H1 (cell line): ENCODE data around the gene EHD2. TPM values are rescaled to one million over a fixed set of nuclear protein-coding genes. Genes with fewer than 3 reads are reported as not detected.

Experiments
- CTCF ChIA-PET: fragments of 300-600 bp; sonication (Branson Sonifier 250); formaldehyde crosslinking; loops from one replicate; lab custom pipeline; 2021; ENCODE audit not compliant: partially characterized antibody; lab: Charles Lee
- POLR2A ChIA-PET: fragments of 300-600 bp; sonication (Branson Sonifier 250); formaldehyde crosslinking; loops from one replicate; lab custom pipeline; 2021; ENCODE audit warnings: inconsistent platforms; ENCODE audit not compliant: partially characterized antibody; lab: Charles Lee
- DNase-seq, 2 experiments: peaks; one replicate each; pipeline versions ENCODE4 v3.0.0 to v3.0.0-alpha.2; 2010 to 2022; ENCODE audit warnings: low spot score in 2 of 2, low read depth in 1 of 2, mixed read lengths in 1 of 2
- FAIRE-seq: peaks from 2 replicates; lab custom pipeline; 2011; peaks lifted over from hg19 to GRCh38; lab: Jason Lieb, UNC
- H2AFZ ChIP-seq: 2 replicates; pipeline ENCODE4 v1.8.1; 2012; ENCODE audit warnings: low read length, inconsistent platforms
- H2AK5ac ChIP-seq: 2 replicates; pipeline ENCODE4 v1.6.1; 2013; ENCODE audit warnings: low read depth, low read length
- H2BK120ac ChIP-seq: replicated peaks from 2 replicates; pipeline ENCODE3; 2013; ENCODE audit warnings: low read depth, low read length, inconsistent platforms
- H2BK12ac ChIP-seq: 2 replicates; pipeline ENCODE4 v1.6.1; 2013; ENCODE audit warnings: low read depth, low read length
- H2BK15ac ChIP-seq: 2 replicates; pipeline ENCODE4 v1.6.1; 2013; ENCODE audit warnings: low read length
- H2BK20ac ChIP-seq: 2 replicates; pipeline ENCODE4 v1.6.1; 2013; ENCODE audit warnings: low read length
- H2BK5ac ChIP-seq: 2 replicates; pipeline ENCODE4 v1.6.1; 2013; ENCODE audit warnings: low read depth, low read length
- H3K14ac ChIP-seq: 2 replicates; pipeline ENCODE4 v1.6.1; 2013; ENCODE audit warnings: inconsistent platforms; ENCODE audit not compliant: insufficient read length
- H3K18ac ChIP-seq: 2 replicates; pipeline ENCODE4 v1.6.1; 2013; ENCODE audit warnings: low read length; ENCODE audit errors: extremely low read depth
- H3K23ac ChIP-seq: 2 replicates; pipeline ENCODE4 v1.6.1; 2013; ENCODE audit warnings: inconsistent platforms; ENCODE audit not compliant: insufficient read length
- H3K23me2 ChIP-seq: 2 replicates; pipeline ENCODE4 v1.6.1; 2013; ENCODE audit warnings: low read depth, low read length
- H3K27ac ChIP-seq: 2 replicates; pipeline ENCODE4 v1.6.1; 2011; ENCODE audit warnings: low read depth, low read length, inconsistent platforms
- H3K27me3 ChIP-seq, 4 experiments: replicated peaks in 1 of 4; 1 replicate in 1 of 4; 2 replicates in 3 of 4; pipeline versions ENCODE4 v1.6.1 to v1.8.1; 2011 to 2013; ENCODE audit warnings: low read length in 3 of 4, mild to moderate bottlenecking in 3 of 4, inconsistent platforms in 2 of 4, mixed read lengths in 2 of 4, moderate library complexity in 1 of 4; ENCODE audit not compliant: control insufficient read depth in 3 of 4, insufficient read depth in 3 of 4; ENCODE audit errors: extremely low read depth in 1 of 4
- H3K36me3 ChIP-seq, 4 experiments: 2 replicates each; pipeline versions ENCODE4 v1.6.1 to v1.8.1; 2011 to 2013; ENCODE audit warnings: mild to moderate bottlenecking in 4 of 4, low read length in 3 of 4, moderate library complexity in 2 of 4, control low read depth in 1 of 4, inconsistent platforms in 1 of 4; ENCODE audit not compliant: insufficient read depth in 4 of 4, control insufficient read depth in 2 of 4
- H3K4ac ChIP-seq: replicated peaks from 2 replicates; pipeline ENCODE3; 2013; ENCODE audit warnings: low read length, low read depth, mixed read lengths, inconsistent platforms; ENCODE audit not compliant: insufficient read length
- H3K4me1 ChIP-seq, 4 experiments: replicated peaks in 1 of 4; 1 replicate in 1 of 4; 2 replicates in 3 of 4; pipeline versions ENCODE4 v1.6.1 to v1.8.1; 2011 to 2013; ENCODE audit warnings: low read length in 3 of 4, inconsistent platforms in 2 of 4, mixed read lengths in 1 of 4; ENCODE audit not compliant: insufficient read depth in 4 of 4, control insufficient read depth in 3 of 4
- H3K4me2 ChIP-seq, 2 experiments: 2 replicates each; pipeline versions ENCODE4 v1.6.1 to v1.8.1; 2011 to 2013; ENCODE audit warnings: low read depth in 2 of 2, low read length in 2 of 2, control low read depth in 1 of 2, inconsistent platforms in 1 of 2, mild to moderate bottlenecking in 1 of 2; ENCODE audit not compliant: insufficient read depth in 1 of 2
- H3K4me3 ChIP-seq, 4 experiments: fragments of 200-600, 300-600 bp in 1 of 4; sonication (generic), shearing (Covaris generic), sonication (Bioruptor Twin) in 1 of 4; 2 replicates each; pipeline versions ENCODE4 v1.5.1 to v1.8.1; 2011 to 2016; ENCODE audit warnings: low read length in 4 of 4, low read depth in 3 of 4, control low read depth in 2 of 4, inconsistent platforms in 2 of 4, mild to moderate bottlenecking in 2 of 4, mixed read lengths in 1 of 4, moderate library complexity in 1 of 4; ENCODE audit not compliant: insufficient read depth in 2 of 4; ENCODE audit errors: extremely low read depth in 1 of 4
- H3K56ac ChIP-seq: replicated peaks from 2 replicates; pipeline ENCODE3; 2013; ENCODE audit warnings: low read depth, mild to moderate bottlenecking, mixed read lengths, low read length, inconsistent platforms; ENCODE audit not compliant: insufficient read length
- H3K79me1 ChIP-seq: 2 replicates; pipeline ENCODE4 v1.6.1; 2013; ENCODE audit warnings: low read depth, low read length, control low read depth
- H3K79me2 ChIP-seq, 2 experiments: 2 replicates each; pipeline versions ENCODE4 v1.6.1 to v1.8.1; 2012 to 2013; ENCODE audit warnings: low read length in 2 of 2, mild to moderate bottlenecking in 2 of 2, inconsistent platforms in 1 of 2; ENCODE audit not compliant: insufficient read depth in 2 of 2, control insufficient read depth in 1 of 2
- H3K9ac ChIP-seq, 4 experiments: replicated peaks in 1 of 4; 1 replicate in 1 of 4; 2 replicates in 3 of 4; pipeline versions ENCODE4 v1.6.1 to v1.8.1; 2011 to 2013; ENCODE audit warnings: low read depth in 3 of 4, low read length in 3 of 4, control low read depth in 2 of 4, mild to moderate bottlenecking in 2 of 4, moderate library complexity in 2 of 4, inconsistent platforms in 1 of 4; ENCODE audit errors: extremely low read depth in 1 of 4
- H3K9me3 ChIP-seq, 2 experiments: 2 replicates each; pipeline versions ENCODE4 v1.6.1 to v1.8.1; 2012 to 2013; ENCODE audit warnings: mild to moderate bottlenecking in 2 of 2, moderate library complexity in 2 of 2, control low read depth in 1 of 2, inconsistent platforms in 1 of 2, low read depth in 1 of 2, low read length in 1 of 2, mixed read lengths in 1 of 2; ENCODE audit not compliant: insufficient read depth in 2 of 2
- H4K20me1 ChIP-seq, 2 experiments: replicated peaks in 1 of 2; 2 replicates each; pipeline versions ENCODE3 to v1.8.1; 2011 to 2013; ENCODE audit warnings: inconsistent platforms in 2 of 2, low read length in 2 of 2, mild to moderate bottlenecking in 1 of 2; ENCODE audit not compliant: insufficient read depth in 2 of 2, control insufficient read depth in 1 of 2
- H4K5ac ChIP-seq: 2 replicates; pipeline ENCODE4 v1.6.1; 2013; ENCODE audit warnings: low read length, low read depth, mixed read lengths, inconsistent platforms; ENCODE audit not compliant: insufficient read length
- H4K8ac ChIP-seq: 2 replicates; pipeline ENCODE4 v1.8.0; 2013; ENCODE audit warnings: mild to moderate bottlenecking, moderate library complexity, low read length, inconsistent platforms; ENCODE audit not compliant: insufficient read depth; ENCODE audit errors: extremely low read depth
- H4K91ac ChIP-seq: replicated peaks from 2 replicates; pipeline ENCODE3; 2013; ENCODE audit warnings: low read length, mixed read lengths, inconsistent platforms; ENCODE audit not compliant: insufficient read length
- CTCF ChIP-seq, 3 experiments: IDR thresholded peaks; 1 replicate in 2 of 3; 2 replicates in 1 of 3; pipeline versions ENCODE4 v1.5.1 to v1.6.1; 2011; ENCODE audit warnings: low read length in 3 of 3, mild to moderate bottlenecking in 3 of 3, inconsistent platforms in 2 of 3, low read depth in 1 of 3, moderate library complexity in 1 of 3; ENCODE audit not compliant: insufficient read depth in 1 of 3; ENCODE audit errors: control extremely low read depth in 1 of 3
- SP2 ChIP-seq: IDR thresholded peaks from 2 replicates; pipeline ENCODE4 v1.6.1; 2012; ENCODE audit warnings: mild to moderate bottlenecking, low read length, inconsistent platforms
- SP4 ChIP-seq: IDR thresholded peaks from 2 replicates; pipeline ENCODE4 v1.6.1; 2012; ENCODE audit warnings: low read length, inconsistent platforms
- USF2 ChIP-seq: IDR thresholded peaks from 2 replicates; pipeline ENCODE4 v1.6.1; 2011; ENCODE audit warnings: low read length, improper control_type of control experiment
- WGBS, 2 experiments: shearing (Covaris generic) in 1 of 2; methylation state at CpG; one replicate each; pipeline versions ENCODE4 v1.1.6 to v1.1.7; 2013 to 2015; ENCODE audit warnings: low lambda C conversion rate in 2 of 2, mixed read lengths in 2 of 2, inconsistent platforms in 1 of 2, low coverage in 1 of 2, missing lambda C conversion rate in 1 of 2; ENCODE audit not compliant: insufficient replicate concordance in 2 of 2, insufficient coverage in 1 of 2, insufficient read length in 1 of 2; ENCODE audit errors: extremely low coverage in 1 of 2, missing lambda C conversion rate in 1 of 2; 5-methylcytosine and 5-hydroxymethylcytosine counted together
- long read RNA-seq, 2 experiments: library from RNA in 1 of 2; library from capped mRNA in 1 of 2; stranded (forward); transcript quantifications; one replicate each; pipeline ENCODE4 v2.0.0, GENCODE V29; 2021; ENCODE audit warnings: inconsistent platforms in 1 of 2
- polyA minus RNA-seq, 3 experiments: library from RNA; depleted of rRNA, polyadenylated mRNA; stranded (reverse); fragments of >200 nt; gene quantifications; 1 replicate in 2 of 3; 2 replicates in 1 of 3; pipeline ENCODE4 v1.2.3, GENCODE V29; 2011
- polyA plus RNA-seq, 7 experiments: library from polyadenylated mRNA; depleted of rRNA in 3 of 7; stranded (reverse) in 5 of 7; unstranded in 2 of 7; fragments of >200 nt in 5 of 7; fragments of 200-250 nt in 2 of 7; gene quantifications; 1 replicate in 5 of 7; 2 replicates in 1 of 7; 4 replicates in 1 of 7; pipeline versions ENCODE4 v1.2.1 to v1.2.3, GENCODE V29; 2011 to 2013; ENCODE audit warnings: missing spikeins in 2 of 7, mixed read lengths in 2 of 7
- total RNA-seq: library from RNA; stranded (reverse); fragmentation: NEBNext Ultra II Directional; extraction: Animal tissue kit (Norgen Biotek cat#: 25700); gene quantifications from 2 replicates; pipeline ENCODE4 v1.2.1, GENCODE V29; 2021

The EHD2 gene
- total RNA-seq = 13.0 and 14.3 TPM in 2 replicates
- polyA plus RNA-seq (2011; rRNA removed) = 4.5 and 12.4 TPM in 2 replicates
- polyA plus RNA-seq (2011; cell fraction: cytosol; rRNA removed) = 4.1 TPM
- 5.8 TPM for polyA plus RNA-seq (2011; cell fraction: nucleus; rRNA removed)
- polyA plus RNA-seq (2012, experiment 1 of 2) = 9.5 to 14.8 TPM (median 12.7 TPM) in 4 replicates
- 12.0 TPM for polyA plus RNA-seq (2012, experiment 2 of 2)
- 9.9 TPM for polyA plus RNA-seq (2013, experiment 1 of 2)
- polyA plus RNA-seq (2013, experiment 2 of 2) = 9.4 TPM
- 4.0 and 4.8 TPM in 2 replicates for polyA minus RNA-seq (2011; rRNA and poly(A)+ RNA removed)
- 10.6 TPM for polyA minus RNA-seq (2011; cell fraction: cytosol; rRNA and poly(A)+ RNA removed)
- 5.7 TPM for polyA minus RNA-seq (2011; cell fraction: nucleus; rRNA and poly(A)+ RNA removed)
- long read RNA-seq, experiment 1, partial matches to known transcripts = 7 of 23 reads
- long read RNA-seq, experiment 1, other reads (novel, unspliced or antisense) = 14 of 23 reads
- long read RNA-seq, experiment 2 = 0 reads

GRCh38 chr19:47713046-47714021, at the start of gene EHD2:
EHD2 (plus strand) TSS chr19:47713422; CDS start chr19:47716613, 3,191 bp downstream.
- no peaks in the 10 kb centered on the region for H3K4me1 ChIP-seq
- H4K91ac ChIP-seq = peak within 1 kb of the TSS; percentile 18
- no peaks in the 10 kb centered on the region for H3K36me3 ChIP-seq
- POLR2A ChIA-PET = interaction anchor here (0.8 to 2.7 kb wide), 9 partner anchors 9 to 89 kb away, joined by 3 to 15 read pairs (median 4); partner anchors contain the start of gene NOP53
- no peak within 1 kb of the TSS for H2BK5ac ChIP-seq
- peak in 1 of 2 experiments; percentile 89 for DNase-seq
- FAIRE-seq = no peak
- no peak within 1 kb of the TSS for H2AFZ ChIP-seq
- H3K4ac ChIP-seq = no peak within 1 kb of the TSS
- H3K27ac ChIP-seq = no peak within 1 kb of the TSS
- H3K18ac ChIP-seq = peak within 1 kb of the TSS; percentile 19; the same call in 1 of the 2 replicates
- CTCF ChIA-PET = interaction anchor here (0.5 to 24.9 kb wide), 39 partner anchors 10 to 1999 kb away, joined by 3 to 436 read pairs (median 4); partner anchors contain the start of genes KPTN and NOP53
- H3K79me1 ChIP-seq = no peaks in the 10 kb centered on the region
- WGBS, 2 experiments = 32% methylated on average over 18 of the region's 52 CpGs; no CpG with 5 or more reads in 1 of the 2 experiments
- H3K4me3 ChIP-seq = peak within 1 kb of the TSS; percentile 47 to 66 (median 56)
- peak within 1 kb of the TSS; percentile 38 to 63; a peak in 3 of 4 replicates for H3K4me2 ChIP-seq
- peak within 1 kb of the TSS; percentile 92; the same call in 1 of the 2 replicates for H2BK15ac ChIP-seq
- H3K14ac ChIP-seq = no peak within 1 kb of the TSS
- H3K23ac ChIP-seq = no peak within 1 kb of the TSS
- no peak within 1 kb of the TSS for H4K5ac ChIP-seq
- peaks cover 3% of the 10 kb centered on the region in 2 experiments; a peak in 1 of 4 replicates for H3K9me3 ChIP-seq
- no peak within 1 kb of the TSS for H3K9ac ChIP-seq
- H2AK5ac ChIP-seq = no peak within 1 kb of the TSS
- H3K56ac ChIP-seq = no peak within 1 kb of the TSS
- no peak within 1 kb of the TSS for H2BK20ac ChIP-seq
- no peaks in the 10 kb centered on the region for H4K20me1 ChIP-seq
- peaks cover 5% of the 10 kb centered on the region; the same call in 1 of the 2 replicates for H3K23me2 ChIP-seq
- no peak within 1 kb of the TSS for H4K8ac ChIP-seq
- no peak within 1 kb of the TSS for H2BK120ac ChIP-seq
- no peaks in the 10 kb centered on the region for H3K79me2 ChIP-seq
- H3K27me3 ChIP-seq = no peaks in the 10 kb centered on the region
- H2BK12ac ChIP-seq = no peak within 1 kb of the TSS
- TF ChIP-seq CTCF (IDR thresholded peaks at IDR 0.05; ENCODE audit: control extremely low read depth in 1 of 3, insufficient read depth in 1 of 3, low read depth in 1 of 3, low read length in 3 of 3) (peak; percentile 74 to 84 (median 81)), SP2 (no peak), SP4 (no peak), USF2 (no peak)
